HepG2 (cell line): ENCODE measurements around the gene CAMK1D. TPM values are rescaled to one million over a fixed set of nuclear protein-coding genes. Genes with fewer than 3 reads are reported as not detected.

ENCODE experiments used
- ATAC-seq: fragments of 200-7000 bp; cut with Tn5 transposase; 3 replicates; pipeline ENCODE4 v1.9.1; 2020; ENCODE audit warnings: mild to moderate bottlenecking, moderate library complexity
- BruUV-seq: library from RNA; stranded (reverse); fragments of 400-500 nt; replicated peaks from 2 replicates; lab custom pipeline; 2021; lab: Mats Ljungman, UMichigan
- CTCF ChIA-PET: fragments of 300-600 bp; formaldehyde crosslinking; extraction: SDS; loops from one replicate; lab custom pipeline; 2021; ENCODE audit warnings: low total read pairs, inconsistent platforms, low intra/inter-chr PET ratio; lab: Yijun Ruan, JAX
- POLR2A ChIA-PET: fragments of 350-600 bp; sonication (Branson Sonifier 250); formaldehyde crosslinking; loops from one replicate; lab custom pipeline; 2020; ENCODE audit warnings: antibody characterized with exemption, inconsistent platforms; lab: Yijun Ruan, JAX
- DNase-seq: peaks from one replicate; pipeline ENCODE4 v3.0.0-alpha.2; 2015; ENCODE audit warnings: low spot score
- FAIRE-seq: peaks from 3 replicates; lab custom pipeline; 2011; peaks lifted over from hg19 to GRCh38; lab: Jason Lieb, UNC
- H2AFZ ChIP-seq: one replicate; pipeline ENCODE4 v1.6.1; 2011; ENCODE audit warnings: low read length, inconsistent platforms
- H3K27ac ChIP-seq: fragments of 300-600 bp; 3 replicates; pipeline ENCODE4 v1.8.0; 2011; ENCODE audit warnings: mixed run types, mild to moderate bottlenecking, mixed read lengths, low read length, inconsistent platforms; ENCODE audit not compliant: insufficient read depth; ENCODE audit errors: extremely low read length
- H3K27me3 ChIP-seq, 2 experiments: fragments of 200-600 bp in 1 of 2; 2 replicates in 1 of 2; 3 replicates in 1 of 2; pipeline versions ENCODE4 v1.6.0 to v1.8.0; 2011; ENCODE audit warnings: low read length in 2 of 2, mild to moderate bottlenecking in 2 of 2, moderate library complexity in 2 of 2, inconsistent platforms in 1 of 2; ENCODE audit not compliant: insufficient read depth in 2 of 2, control insufficient read depth in 1 of 2
- H3K36me3 ChIP-seq, 2 experiments: fragments of 200-600 bp in 1 of 2; replicated peaks in 1 of 2; 2 replicates in 1 of 2; 3 replicates in 1 of 2; pipeline versions ENCODE4 v1.5.1 to v1.8.0; 2011; ENCODE audit warnings: low read length in 2 of 2, inconsistent platforms in 1 of 2; ENCODE audit not compliant: insufficient read depth in 2 of 2, control insufficient read depth in 1 of 2
- H3K4me1 ChIP-seq: 2 replicates; pipeline ENCODE4 v1.5.1; 2012; ENCODE audit warnings: low read length, inconsistent platforms; ENCODE audit not compliant: insufficient read depth
- H3K4me2 ChIP-seq: 2 replicates; pipeline ENCODE4 v1.6.0; 2011; ENCODE audit warnings: low read depth, low read length, inconsistent platforms
- H3K4me3 ChIP-seq, 3 experiments: fragments of 200-600 bp in 1 of 3; sonication (generic), shearing (Covaris generic) in 1 of 3; replicated peaks in 1 of 3; 2 replicates each; pipeline ENCODE4 v1.5.1; 2011 to 2016; ENCODE audit warnings: low read length in 3 of 3, inconsistent platforms in 2 of 3, low read depth in 2 of 3, mild to moderate bottlenecking in 2 of 3, control low read depth in 1 of 3, mixed read lengths in 1 of 3; ENCODE audit not compliant: insufficient read depth in 1 of 3
- H3K79me2 ChIP-seq: one replicate; pipeline ENCODE4 v1.6.1; 2011; ENCODE audit warnings: low read length, inconsistent platforms; ENCODE audit not compliant: insufficient read depth
- H3K9ac ChIP-seq: 2 replicates; pipeline ENCODE4 v1.6.0; 2011; ENCODE audit warnings: mild to moderate bottlenecking, low read depth, low read length, inconsistent platforms; ENCODE audit not compliant: insufficient read depth
- H3K9me3 ChIP-seq: 2 replicates; pipeline ENCODE4 v1.5.1; 2012; ENCODE audit warnings: mild to moderate bottlenecking, low read length
- H4K20me1 ChIP-seq: 2 replicates; pipeline ENCODE4 v1.6.0; 2011; ENCODE audit warnings: inconsistent platforms, mild to moderate bottlenecking, low read length, moderate library complexity; ENCODE audit not compliant: insufficient read depth
- CENPX ChIP-seq: sonication (generic); formaldehyde crosslinking; IDR thresholded peaks from 2 replicates; pipeline ENCODE4 v1.9.0; 2021; ENCODE audit warnings: mild to moderate bottlenecking, missing genetic modification reagents, moderate library complexity
- GATAD1 ChIP-seq: IDR thresholded peaks from 2 replicates; pipeline ENCODE4 v1.6.1; 2016; ENCODE audit warnings: missing genetic modification reagents, missing compliant biosample characterization
- HOXD1 ChIP-seq: sonication (generic); formaldehyde crosslinking; IDR thresholded peaks from 2 replicates; pipeline ENCODE4 v1.5.0; 2020; ENCODE audit warnings: missing genetic modification reagents
- ZC3H4 ChIP-seq: sonication (generic); formaldehyde crosslinking; IDR thresholded peaks from 2 replicates; pipeline ENCODE4 v1.4.0; 2020; ENCODE audit warnings: missing genetic modification reagents, borderline replicate concordance
- ZNF33B ChIP-seq: sonication (generic); formaldehyde crosslinking; IDR thresholded peaks from 2 replicates; pipeline ENCODE4 v1.5.1; 2020; ENCODE audit warnings: mild to moderate bottlenecking, missing genetic modification reagents
- ZNF577 ChIP-seq: sonication (generic); formaldehyde crosslinking; IDR thresholded peaks from 2 replicates; pipeline ENCODE4 v1.4.0; 2020; ENCODE audit warnings: mild to moderate bottlenecking, low read depth, missing genetic modification reagents, borderline replicate concordance
- WGBS: methylation state at CpG from one replicate; pipeline ENCODE4 v1.1.6; 2017; ENCODE audit warnings: low lambda C conversion rate; 5-methylcytosine and 5-hydroxymethylcytosine counted together
- in situ Hi-C: cut with HindIII; loops from 2 replicates; pipeline ENCODE4 v1.10.0; 2017; ENCODE audit warnings: low pct_unique_long_range_greater_than_20kb; ENCODE audit not compliant: extremely low pct_ligation_motif_present
- intact Hi-C: fragments of 100-400 bp; cut with micrococcal nuclease; formaldehyde crosslinking; loops from one replicate; pipeline ENCODE4 v1.10.0; 2022; ENCODE audit not compliant: unreplicated experiment
- polyA plus RNA-seq, 8 experiments: library from polyadenylated mRNA; depleted of rRNA in 3 of 8; stranded (reverse) in 7 of 8; unstranded in 1 of 8; fragments of >200 nt; fragmentation: Illumina TruSeq in 4 of 8; extraction: Trizol in 4 of 8; gene quantifications; 2 replicates each; pipeline versions ENCODE4 v1.2.1 to v1.2.3, GENCODE V29; 2011 to 2016; ENCODE audit warnings: low read depth in 4 of 8, missing spikeins in 1 of 8, mixed read lengths in 1 of 8; ENCODE audit not compliant: insufficient read depth in 1 of 8
- total RNA-seq, 5 experiments: library from RNA; depleted of rRNA; stranded (reverse); fragments of >200 nt; fragmentation: Illumina TruSeq; extraction: Trizol; gene quantifications; 2 replicates each; pipeline ENCODE4 v1.2.3, GENCODE V29; 2016; ENCODE audit warnings: low read depth in 1 of 5
- TF ChIP-seq, protein P1 (sequence below), 2 experiments: fragments of 450-650 bp in 1 of 2; sonication (generic) in 1 of 2; formaldehyde crosslinking in 1 of 2; IDR thresholded peaks; 2 replicates each; pipeline versions ENCODE4 v1.6.1 to v1.8.0; 2016 to 2022; ENCODE audit warnings: antibody characterized with exemption in 1 of 2, mild to moderate bottlenecking in 1 of 2, missing genetic modification reagents in 1 of 2
- TF ChIP-seq, protein P2 (sequence below): sonication (generic); formaldehyde crosslinking; IDR thresholded peaks from 2 replicates; pipeline ENCODE4 v1.9.0; 2021; ENCODE audit warnings: missing genetic modification reagents, borderline replicate concordance

The CAMK1D gene
- total and polyA plus RNA-seq, 2 of the 13 experiments (the other 11 are each of a cell fraction or from before 2014, with no cell fraction given), result under 0.01 TPM; not detected in 1

DNA sequence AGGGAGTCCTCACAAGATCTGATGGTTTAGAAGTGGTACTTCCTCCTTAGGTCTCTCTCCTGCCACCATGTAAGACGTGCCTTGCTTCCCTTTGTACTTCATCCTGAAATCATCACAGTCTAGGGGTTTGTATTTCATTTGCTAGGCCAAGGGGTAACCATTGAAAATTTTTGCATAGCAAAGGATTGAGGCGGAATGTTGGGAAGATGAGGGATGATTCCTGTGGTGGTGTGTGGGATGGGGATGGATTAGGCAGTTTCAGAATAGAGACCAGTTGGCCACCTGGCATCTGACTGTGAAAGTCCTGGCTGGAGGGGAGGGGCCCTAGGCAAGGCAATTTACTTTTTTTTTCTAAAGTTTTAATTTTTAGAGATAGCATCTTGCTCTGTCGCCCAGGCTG, 222.9 kb downstream of the CAMK1D start (continued):
- TF ChIP-seq, protein P1, sequence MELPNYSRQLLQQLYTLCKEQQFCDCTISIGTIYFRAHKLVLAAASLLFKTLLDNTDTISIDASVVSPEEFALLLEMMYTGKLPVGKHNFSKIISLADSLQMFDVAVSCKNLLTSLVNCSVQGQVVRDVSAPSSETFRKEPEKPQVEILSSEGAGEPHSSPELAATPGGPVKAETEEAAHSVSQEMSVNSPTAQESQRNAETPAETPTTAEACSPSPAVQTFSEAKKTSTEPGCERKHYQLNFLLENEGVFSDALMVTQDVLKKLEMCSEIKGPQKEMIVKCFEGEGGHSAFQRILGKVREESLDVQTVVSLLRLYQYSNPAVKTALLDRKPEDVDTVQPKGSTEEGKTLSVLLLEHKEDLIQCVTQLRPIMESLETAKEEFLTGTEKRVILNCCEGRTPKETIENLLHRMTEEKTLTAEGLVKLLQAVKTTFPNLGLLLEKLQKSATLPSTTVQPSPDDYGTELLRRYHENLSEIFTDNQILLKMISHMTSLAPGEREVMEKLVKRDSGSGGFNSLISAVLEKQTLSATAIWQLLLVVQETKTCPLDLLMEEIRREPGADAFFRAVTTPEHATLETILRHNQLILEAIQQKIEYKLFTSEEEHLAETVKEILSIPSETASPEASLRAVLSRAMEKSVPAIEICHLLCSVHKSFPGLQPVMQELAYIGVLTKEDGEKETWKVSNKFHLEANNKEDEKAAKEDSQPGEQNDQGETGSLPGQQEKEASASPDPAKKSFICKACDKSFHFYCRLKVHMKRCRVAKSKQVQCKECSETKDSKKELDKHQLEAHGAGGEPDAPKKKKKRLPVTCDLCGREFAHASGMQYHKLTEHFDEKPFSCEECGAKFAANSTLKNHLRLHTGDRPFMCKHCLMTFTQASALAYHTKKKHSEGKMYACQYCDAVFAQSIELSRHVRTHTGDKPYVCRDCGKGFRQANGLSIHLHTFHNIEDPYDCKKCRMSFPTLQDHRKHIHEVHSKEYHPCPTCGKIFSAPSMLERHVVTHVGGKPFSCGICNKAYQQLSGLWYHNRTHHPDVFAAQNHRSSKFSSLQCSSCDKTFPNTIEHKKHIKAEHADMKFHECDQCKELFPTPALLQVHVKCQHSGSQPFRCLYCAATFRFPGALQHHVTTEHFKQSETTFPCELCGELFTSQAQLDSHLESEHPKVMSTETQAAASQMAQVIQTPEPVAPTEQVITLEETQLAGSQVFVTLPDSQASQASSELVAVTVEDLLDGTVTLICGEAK (IDR thresholded peaks at IDR 0.05), result no peak
- TF ChIP-seq, protein P1 (CRISPR knock-in tag; IDR thresholded peaks at IDR 0.05), result no peak
- no peak for TF ChIP-seq HOXD1 (CRISPR knock-in tag)

DNA sequence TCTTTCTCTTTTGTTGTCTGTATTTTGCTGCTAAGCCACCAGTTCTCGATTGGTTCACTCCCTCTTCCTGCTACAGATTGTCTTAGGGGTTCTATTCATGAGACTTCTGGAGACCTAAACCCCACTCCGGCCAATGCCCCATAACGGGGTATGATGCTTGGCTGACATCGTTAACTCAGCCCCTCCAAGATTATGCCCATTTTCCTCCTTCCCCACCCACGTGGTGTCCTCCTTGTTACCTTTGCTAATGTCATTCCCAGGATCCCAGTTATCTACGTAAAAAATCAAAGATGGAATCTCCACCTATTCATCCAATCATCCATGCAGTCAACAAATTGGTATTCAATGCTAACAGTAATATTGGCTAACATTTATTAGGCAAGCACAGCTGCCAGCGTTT, 228.3 kb downstream of the CAMK1D start:
- Histone ChIP-seq H3K4me2 (no peak overlapping the region), H3K4me1 (no peaks in the 10 kb centered on the region), H3K4me3 (no peak overlapping the region), H3K9me3 (peaks cover 7% of the 10 kb centered on the region; the same call in 1 of the 2 replicates), H3K27ac (no peak overlapping the region), H3K27me3 (no peaks in the 10 kb centered on the region; a peak in 1 of 5 replicates), H3K9ac (no peak overlapping the region), H2AFZ (no peak overlapping the region), H3K79me2 (no peaks in the 10 kb centered on the region), H4K20me1 (no peaks in the 10 kb centered on the region), H3K36me3 (no peaks in the 10 kb centered on the region)
- ChIA-PET CTCF (no interaction called here), POLR2A (no interaction called here)
- in situ Hi-C loops, result no loop called here
- intact Hi-C loops, result no loop called here
- ATAC-seq (no peak), DNase-seq (no peak), FAIRE-seq (no peak)
- 37% methylated on average over 7 of the region's 7 CpGs for WGBS
- no TSS peak for BruUV-seq
- TF ChIP-seq GATAD1 (CRISPR knock-in tag), result no peak
- TF ChIP-seq ZNF577 (CRISPR knock-in tag), result no peak
- TF ChIP-seq, protein P2, sequence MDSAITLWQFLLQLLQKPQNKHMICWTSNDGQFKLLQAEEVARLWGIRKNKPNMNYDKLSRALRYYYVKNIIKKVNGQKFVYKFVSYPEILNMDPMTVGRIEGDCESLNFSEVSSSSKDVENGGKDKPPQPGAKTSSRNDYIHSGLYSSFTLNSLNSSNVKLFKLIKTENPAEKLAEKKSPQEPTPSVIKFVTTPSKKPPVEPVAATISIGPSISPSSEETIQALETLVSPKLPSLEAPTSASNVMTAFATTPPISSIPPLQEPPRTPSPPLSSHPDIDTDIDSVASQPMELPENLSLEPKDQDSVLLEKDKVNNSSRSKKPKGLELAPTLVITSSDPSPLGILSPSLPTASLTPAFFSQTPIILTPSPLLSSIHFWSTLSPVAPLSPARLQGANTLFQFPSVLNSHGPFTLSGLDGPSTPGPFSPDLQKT (CRISPR knock-in tag), result no peak
- no peak for TF ChIP-seq ZNF33B (CRISPR knock-in tag)
- no peak for TF ChIP-seq ZC3H4 (CRISPR knock-in tag)
- no peak for TF ChIP-seq CENPX (CRISPR knock-in tag)
